Astrocyte of the cerebellum (primary cell): ENCODE results near the gene MLANA.

ENCODE experiments used
- DNase-seq: peaks from one replicate; pipeline ENCODE4 v3.0.0-alpha.2; 2011; ENCODE audit warnings: low read depth
- H3K4me3 ChIP-seq: 2 replicates; pipeline ENCODE4 v1.5.1; 2011; ENCODE audit warnings: mild to moderate bottlenecking, low read depth, low read length, moderate library complexity
- in situ Hi-C: cut with HindIII; loops from 2 replicates; pipeline ENCODE4 v1.10.0; 2017; ENCODE audit warnings: low sequenced_read_pairs
- TF ChIP-seq, protein P1 (sequence below): IDR thresholded peaks from 2 replicates; pipeline ENCODE4 v1.5.1; 2012; ENCODE audit warnings: low read length, low read depth, moderate library complexity, mild to moderate bottlenecking; ENCODE audit errors: missing control alignments

MLANA gene

DNA sequence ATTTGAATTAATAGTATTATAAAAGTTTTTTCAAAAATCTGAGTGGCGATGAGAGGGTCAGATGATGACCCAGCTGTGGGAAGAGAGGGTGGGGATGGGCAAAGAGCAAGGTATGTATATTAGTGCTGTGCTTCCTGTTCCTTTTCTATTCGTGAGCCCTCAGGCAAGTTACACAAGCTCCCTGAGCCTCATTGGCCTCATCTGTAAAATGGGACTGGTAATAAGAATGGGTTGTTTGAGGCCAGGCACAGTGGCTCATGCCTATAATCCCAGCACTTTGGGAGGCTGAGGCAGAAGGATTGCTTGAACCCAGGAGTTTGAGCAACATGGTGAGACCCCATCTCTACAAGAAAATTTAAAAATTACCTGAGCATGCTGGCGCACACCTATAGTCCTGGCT lies 24.0 kb upstream of the MLANA start:
- no peak overlapping the region for H3K4me3 ChIP-seq
- in situ Hi-C loops = no loop called here
- TF ChIP-seq, protein P1, sequence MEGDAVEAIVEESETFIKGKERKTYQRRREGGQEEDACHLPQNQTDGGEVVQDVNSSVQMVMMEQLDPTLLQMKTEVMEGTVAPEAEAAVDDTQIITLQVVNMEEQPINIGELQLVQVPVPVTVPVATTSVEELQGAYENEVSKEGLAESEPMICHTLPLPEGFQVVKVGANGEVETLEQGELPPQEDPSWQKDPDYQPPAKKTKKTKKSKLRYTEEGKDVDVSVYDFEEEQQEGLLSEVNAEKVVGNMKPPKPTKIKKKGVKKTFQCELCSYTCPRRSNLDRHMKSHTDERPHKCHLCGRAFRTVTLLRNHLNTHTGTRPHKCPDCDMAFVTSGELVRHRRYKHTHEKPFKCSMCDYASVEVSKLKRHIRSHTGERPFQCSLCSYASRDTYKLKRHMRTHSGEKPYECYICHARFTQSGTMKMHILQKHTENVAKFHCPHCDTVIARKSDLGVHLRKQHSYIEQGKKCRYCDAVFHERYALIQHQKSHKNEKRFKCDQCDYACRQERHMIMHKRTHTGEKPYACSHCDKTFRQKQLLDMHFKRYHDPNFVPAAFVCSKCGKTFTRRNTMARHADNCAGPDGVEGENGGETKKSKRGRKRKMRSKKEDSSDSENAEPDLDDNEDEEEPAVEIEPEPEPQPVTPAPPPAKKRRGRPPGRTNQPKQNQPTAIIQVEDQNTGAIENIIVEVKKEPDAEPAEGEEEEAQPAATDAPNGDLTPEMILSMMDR = no peak
- no peak for DNase-seq

DNA sequence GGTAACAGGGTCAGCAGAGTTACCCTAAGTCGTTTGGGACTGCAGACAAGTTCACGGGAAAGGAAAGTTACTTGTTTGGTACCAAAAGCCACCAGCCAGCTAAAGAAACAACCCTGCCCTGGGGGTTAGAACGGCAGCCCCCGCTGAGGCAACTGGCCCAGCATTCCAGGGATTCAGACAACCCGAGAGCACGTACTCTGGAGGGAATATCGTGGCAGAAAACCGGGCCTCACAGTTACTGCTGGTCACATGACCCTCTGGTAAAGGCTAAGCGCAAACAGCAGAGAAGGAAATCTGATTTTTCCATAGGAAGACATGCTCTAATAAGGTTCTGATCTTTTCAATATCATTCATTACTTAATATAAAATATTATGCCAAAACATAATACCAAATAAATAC lies 22.5 kb upstream of the MLANA start:
- DNase-seq = no peak
- H3K4me3 ChIP-seq = no peak overlapping the region
- in situ Hi-C loops = no loop called here
- TF ChIP-seq, protein P1 = no peak

DNA sequence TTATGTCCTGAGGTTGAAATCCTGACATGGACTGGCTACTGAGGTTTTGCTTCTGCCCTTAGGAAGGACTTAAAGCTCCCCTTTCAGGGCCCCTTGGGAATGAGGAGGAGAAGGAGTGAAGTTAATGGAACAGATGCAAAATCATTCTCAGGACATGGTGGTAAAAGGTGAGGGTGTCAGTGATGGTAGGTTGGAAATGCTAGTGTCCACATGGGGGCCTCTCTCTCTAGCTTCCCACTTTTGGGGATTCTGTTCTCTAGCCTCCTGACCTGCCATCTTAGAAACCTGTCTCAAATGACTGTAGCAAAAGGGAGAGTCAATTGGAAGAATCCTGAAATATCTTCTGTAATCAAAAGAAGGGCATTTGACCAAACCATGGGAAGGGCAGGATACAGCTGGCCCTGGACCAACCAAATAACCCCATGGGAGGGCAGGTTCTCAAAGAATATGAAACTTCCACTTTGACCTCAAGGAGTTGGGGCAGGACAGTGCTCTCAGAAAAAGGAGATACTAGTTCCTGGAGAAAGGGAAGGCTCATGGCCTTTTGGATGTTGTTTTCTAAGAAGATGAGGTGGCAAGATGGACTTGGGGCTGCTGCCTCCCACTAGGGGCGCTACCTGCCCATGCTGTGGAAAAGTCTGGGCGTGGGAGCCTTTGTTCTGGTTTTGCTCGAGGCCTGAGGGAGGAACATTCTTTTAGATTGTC lies 21.2 kb upstream of the MLANA start:
- no peak for DNase-seq
- in situ Hi-C loops = no loop called here
- TF ChIP-seq, protein P1 = no peak

DNA sequence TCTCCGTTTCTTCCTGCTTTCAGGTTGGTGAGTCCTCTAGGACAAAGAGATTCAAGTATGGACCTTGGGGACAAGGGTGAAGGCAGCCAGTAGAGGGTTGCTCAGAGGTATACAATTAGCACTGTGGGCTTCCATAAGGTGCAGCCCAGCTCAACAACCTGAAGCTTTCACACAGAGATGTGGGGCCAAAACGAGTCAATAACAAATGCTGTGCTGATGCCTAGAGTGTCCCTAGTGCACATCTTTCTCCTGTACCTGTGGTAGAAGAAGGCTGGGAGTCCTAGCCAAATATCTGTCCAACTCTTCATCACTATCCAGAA lies 20.7 kb upstream of the MLANA start:
- H3K4me3 ChIP-seq = no peak overlapping the region
- TF ChIP-seq, protein P1 = no peak
- in situ Hi-C loops = no loop called here
- no peak for DNase-seq

More for the DNA sequence above, 21.2 kb upstream of the MLANA start:
- no peak overlapping the region for H3K4me3 ChIP-seq

DNA sequence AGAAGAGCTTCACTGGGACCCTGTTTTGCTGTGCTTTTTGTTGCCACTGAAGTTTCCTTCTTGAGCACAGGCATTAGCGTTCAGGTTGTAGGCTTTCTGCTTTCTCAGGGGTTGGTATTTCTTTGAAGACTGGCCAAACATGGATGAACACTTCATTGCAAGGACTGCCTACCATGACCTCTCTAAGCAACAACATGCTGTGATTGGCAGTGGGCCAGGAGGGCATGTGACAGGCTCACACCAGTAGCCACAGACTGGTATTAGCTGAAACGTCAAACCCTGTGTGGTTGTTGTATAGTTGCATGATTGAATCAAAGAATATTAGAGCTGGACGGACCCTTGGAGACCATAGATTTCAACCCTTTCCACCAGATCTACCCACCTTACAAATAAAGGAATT lies 20.0 kb upstream of the MLANA start:
- TF ChIP-seq, protein P1 = no peak
- H3K4me3 ChIP-seq = no peak overlapping the region
- no peak for DNase-seq
- in situ Hi-C loops = no loop called here

DNA sequence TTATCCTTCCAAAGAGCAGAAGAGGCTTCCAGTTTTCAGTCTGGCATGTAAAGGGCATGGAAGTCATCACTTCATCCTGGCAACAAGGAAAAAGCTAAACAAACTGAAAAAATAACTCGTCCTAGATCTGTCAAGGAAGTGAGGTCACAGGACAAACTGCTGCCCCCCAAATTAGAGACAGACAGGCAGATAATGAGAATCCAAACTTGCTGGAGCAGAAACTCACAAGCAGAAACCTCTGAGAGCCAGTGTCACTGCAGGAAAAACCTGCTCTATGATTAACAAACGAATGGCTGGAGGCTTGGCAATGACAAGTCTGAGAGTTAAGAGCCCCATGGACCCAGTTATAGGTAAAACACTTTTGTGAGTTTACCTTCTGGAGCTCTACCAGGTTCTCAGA lies 18.9 kb upstream of the MLANA start:
- DNase-seq = no peak
- TF ChIP-seq, protein P1 = no peak
- no peak overlapping the region for H3K4me3 ChIP-seq
- in situ Hi-C loops = no loop called here
